ENCODE data around the gene AIF1. TPM values are rescaled to one million over a fixed set of nuclear protein-coding genes. Genes with fewer than 3 reads are reported as not detected.
A peak's percentile ranks its signal among the peaks of the same experiment; 100 is the strongest.

Gene AIF1
- total RNA-seq, 3 donors from 2014 or later: 26.9 to 54.1 (median 28.2) TPM

DNA sequence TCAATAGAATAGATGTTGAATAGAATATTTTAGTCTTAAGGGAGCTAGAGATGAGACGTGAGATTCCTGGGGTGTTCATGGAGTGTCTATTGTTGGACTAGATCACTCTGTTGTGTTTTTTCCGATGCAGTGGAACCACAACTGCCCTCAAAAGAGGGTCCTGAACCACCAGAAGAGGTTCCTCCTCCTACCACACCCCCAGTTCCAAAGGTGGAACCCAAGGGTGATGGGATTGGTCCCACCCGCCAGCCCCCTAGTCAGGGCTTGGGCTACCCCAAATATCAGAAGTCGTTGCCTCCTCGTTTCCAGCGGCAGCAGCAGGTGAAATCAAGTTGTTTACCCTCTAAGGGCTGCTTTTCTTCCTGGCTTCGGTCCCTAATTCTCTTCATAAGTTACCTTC lies 14.0 kb downstream of the AIF1 start:
- Histone ChIP-seq H3K4me1 (no peaks in the 10 kb centered on the region), H3K4me3 (no peak overlapping the region), H3K36me3 (peaks cover 38% of the 10 kb centered on the region), H3K9me3 (no peaks in the 10 kb centered on the region), H3K27me3 (no peaks in the 10 kb centered on the region), H3K27ac (no peak overlapping the region)
- TF ChIP-seq CTCF (IDR thresholded peaks at IDR 0.05): no peak
- no peak for TF ChIP-seq POLR2AphosphoS5 (IDR thresholded peaks at IDR 0.05)
- intact Hi-C loops (cut with DNase I; ENCODE audit: low total_unique reads): no loop called here
- no peak for DNase-seq (ENCODE audit: low spot score in 2 of 2)

- H3K36me3 ChIP-seq: peaks cover 28% of the 10 kb centered on the region
- no peak for TF ChIP-seq CTCF (IDR thresholded peaks at IDR 0.05)
- TF ChIP-seq POLR2A (IDR thresholded peaks at IDR 0.05): no peak
- TF ChIP-seq POLR2AphosphoS5 (IDR thresholded peaks at IDR 0.05): no peak
- intact Hi-C loops (cut with DNase I; ENCODE audit: low total_unique reads): no loop called here
Measured at GRCh38 chr6:31630177-31630934, 15.3 kb downstream of the AIF1 start.

DNA sequence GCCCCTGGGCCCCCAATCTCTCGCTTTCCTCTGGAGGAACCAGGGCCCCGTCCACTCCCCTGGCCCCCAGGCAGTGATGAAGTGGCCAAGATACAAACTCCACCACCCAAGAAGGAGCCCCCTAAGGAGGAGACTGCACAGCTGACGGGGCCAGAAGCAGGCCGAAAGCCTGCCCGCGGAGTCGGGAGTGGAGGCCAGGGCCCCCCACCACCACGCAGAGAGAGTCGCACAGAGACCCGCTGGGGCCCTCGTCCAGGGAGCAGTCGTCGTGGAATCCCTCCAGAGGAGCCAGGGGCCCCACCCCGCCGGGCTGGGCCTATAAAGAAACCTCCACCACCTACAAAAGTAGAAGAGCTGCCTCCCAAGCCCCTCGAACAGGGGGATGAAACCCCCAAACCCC lies 16.2 kb downstream of the AIF1 start:
- DNase-seq (ENCODE audit: low spot score in 2 of 2): no peak
- TF ChIP-seq CTCF (IDR thresholded peaks at IDR 0.05): no peak
- TF ChIP-seq POLR2A (IDR thresholded peaks at IDR 0.05): no peak
- TF ChIP-seq POLR2AphosphoS5 (IDR thresholded peaks at IDR 0.05): no peak
- Histone ChIP-seq H3K36me3 (peaks cover 25% of the 10 kb centered on the region), H3K27ac (no peak overlapping the region), H3K27me3 (no peaks in the 10 kb centered on the region), H3K9me3 (no peaks in the 10 kb centered on the region), H3K4me1 (no peaks in the 10 kb centered on the region), H3K4me3 (no peak overlapping the region)
- intact Hi-C loops (cut with DNase I; ENCODE audit: low total_unique reads): no loop called here

More at GRCh38 chr6:31630177-31630934, 15.3 kb downstream of the AIF1 start:
- H3K4me1 ChIP-seq: no peaks in the 10 kb centered on the region
- H3K27ac ChIP-seq: no peak overlapping the region
- H3K4me3 ChIP-seq: no peak overlapping the region
- H3K27me3 ChIP-seq: no peaks in the 10 kb centered on the region
- no peak for DNase-seq (ENCODE audit: low spot score in 2 of 2)
- no peaks in the 10 kb centered on the region for H3K9me3 ChIP-seq

DNA sequence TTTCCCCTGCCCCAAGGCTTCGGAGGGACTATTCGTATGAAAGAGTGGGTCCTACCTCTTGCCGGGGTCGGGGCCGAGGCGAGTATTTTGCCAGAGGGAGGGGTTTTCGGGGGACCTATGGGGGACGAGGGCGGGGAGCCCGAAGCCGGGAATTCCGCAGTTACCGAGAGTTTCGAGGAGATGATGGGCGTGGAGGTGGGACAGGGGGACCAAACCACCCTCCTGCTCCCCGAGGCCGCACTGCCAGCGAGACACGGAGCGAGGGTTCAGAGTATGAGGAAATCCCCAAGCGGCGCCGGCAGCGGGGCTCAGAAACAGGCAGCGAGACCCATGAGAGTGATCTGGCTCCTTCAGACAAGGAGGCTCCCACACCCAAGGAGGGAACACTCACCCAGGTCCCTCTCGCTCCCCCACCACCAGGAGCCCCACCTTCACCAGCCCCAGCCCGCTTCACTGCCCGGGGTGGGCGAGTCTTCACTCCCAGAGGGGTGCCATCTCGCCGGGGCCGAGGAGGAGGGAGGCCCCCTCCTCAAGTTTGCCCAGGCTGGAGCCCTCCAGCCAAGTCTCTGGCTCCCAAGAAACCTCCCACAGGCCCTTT lies 16.7 kb downstream of the AIF1 start:
- no peak for DNase-seq (ENCODE audit: low spot score in 2 of 2)
- no peaks in the 10 kb centered on the region for H3K9me3 ChIP-seq
- H3K4me1 ChIP-seq: no peaks in the 10 kb centered on the region
- H3K36me3 ChIP-seq: peaks cover 28% of the 10 kb centered on the region
- TF ChIP-seq POLR2AphosphoS5 (IDR thresholded peaks at IDR 0.05): no peak
- no peak for TF ChIP-seq CTCF (IDR thresholded peaks at IDR 0.05)
- TF ChIP-seq POLR2A (IDR thresholded peaks at IDR 0.05): no peak
- intact Hi-C loops (cut with DNase I; ENCODE audit: low total_unique reads): no loop called here
- peak overlapping the region in 1 of 2 donors; percentile 55 for H3K27ac ChIP-seq
- H3K27me3 ChIP-seq: no peaks in the 10 kb centered on the region
- no peak overlapping the region for H3K4me3 ChIP-seq

- no peak for DNase-seq (ENCODE audit: low spot score in 2 of 2)
- Histone ChIP-seq H3K4me1 (no peaks in the 10 kb centered on the region), H3K4me3 (no peak overlapping the region), H3K27ac (peak overlapping the region; percentile 55 to 61), H3K36me3 (peaks cover 23% of the 10 kb centered on the region), H3K9me3 (no peaks in the 10 kb centered on the region), H3K27me3 (no peaks in the 10 kb centered on the region)
- intact Hi-C loops (cut with DNase I; ENCODE audit: low total_unique reads): no loop called here
- TF ChIP-seq POLR2AphosphoS5 (IDR thresholded peaks at IDR 0.05) (no peak), POLR2A (IDR thresholded peaks at IDR 0.05) (no peak), CTCF (IDR thresholded peaks at IDR 0.05) (no peak)
Measured at GRCh38 chr6:31632279-31632946, 17.4 kb downstream of the AIF1 start.

All from breast epithelium (tissue), 4 donors.